HL-60/S4 treated with phorbol 12-myristate 13-acetate at 8.2 ng/mL for 4 days and 3 days (cell line): ENCODE results near the gene HOXD4.

Experiments used
- in situ Hi-C: fragments of 300-500 bp; cut with MboI; formaldehyde crosslinking; loops from 2 replicates; pipeline ENCODE4 v1.15.0; 2022; ENCODE audit warnings: low sequenced_read_pairs

HOXD4 gene

GRCh38 chr2:176155356-176156044 lies 4.2 kb downstream of the HOXD4 start:
- in situ Hi-C loops, result no loop called here

GRCh38 chr2:176156301-176156806 lies 5.0 kb downstream of the HOXD4 start:
- in situ Hi-C loops, result no loop called here

GRCh38 chr2:176156807-176157498 lies 5.6 kb downstream of the HOXD4 start, which contains the start of gene HOXD3:
TSS of gene HOXD3 (plus strand) at chr2:176157307. CDS start at chr2:176169115, 11,808 bp downstream.
- in situ Hi-C loops, result no loop called here

GRCh38 chr2:176157499-176158185 lies 6.3 kb downstream of the HOXD4 start:
- in situ Hi-C loops, result no loop called here

DNA sequence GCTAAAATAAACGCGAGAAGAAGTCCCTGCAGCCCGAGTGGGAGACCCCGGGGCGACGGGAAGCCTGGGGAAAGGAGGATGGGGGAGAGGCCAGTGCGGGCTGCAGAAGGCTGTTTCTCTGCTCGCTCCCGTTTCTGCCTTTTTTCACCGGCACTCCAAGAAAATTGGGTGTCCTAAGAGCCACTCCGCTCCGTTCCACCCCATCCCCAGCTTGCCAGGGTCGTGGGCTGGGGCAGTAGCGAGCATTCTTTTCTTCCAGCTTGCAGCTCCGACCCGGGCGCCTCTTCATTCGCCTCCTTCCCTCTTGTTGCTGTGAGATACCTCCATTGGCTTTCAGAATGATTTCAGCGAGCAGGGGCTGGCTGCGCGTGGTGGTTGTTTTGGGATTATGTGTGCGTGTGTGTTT lies 6.8 kb downstream of the HOXD4 start:
- in situ Hi-C loops, result no loop called here

GRCh38 chr2:176158855-176159662 lies 7.7 kb downstream of the HOXD4 start:
- in situ Hi-C loops, result no loop called here

DNA sequence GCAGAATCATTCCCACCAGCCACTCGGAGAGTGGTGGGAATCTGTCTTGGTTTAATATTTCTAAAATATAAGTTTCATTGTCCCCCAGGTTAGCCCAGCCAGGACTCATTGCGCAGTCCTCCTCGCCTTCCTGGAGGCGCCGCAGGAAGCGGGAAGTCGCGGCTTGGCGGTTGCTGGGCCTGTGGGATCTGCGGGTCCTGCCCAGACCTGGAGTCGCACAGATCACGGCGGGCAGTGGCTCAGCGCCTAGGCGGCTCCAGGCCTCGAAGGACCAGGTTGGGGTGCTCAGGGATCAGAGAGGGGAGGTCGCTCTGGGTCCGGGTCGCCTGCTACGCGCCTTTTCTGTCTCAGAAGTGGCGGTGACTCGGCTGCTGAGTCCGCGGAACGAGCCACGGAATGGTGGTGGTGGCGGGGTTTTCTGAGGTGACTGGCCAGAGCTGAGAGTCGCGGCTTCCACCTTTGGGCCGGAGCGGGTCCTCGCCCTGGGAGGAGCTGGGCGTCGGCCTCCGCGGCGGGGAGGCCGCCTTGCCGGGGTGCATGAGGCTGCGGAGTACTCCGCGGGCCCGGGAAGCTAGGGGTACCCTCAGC lies 8.4 kb downstream of the HOXD4 start:
- in situ Hi-C loops, result no loop called here

- in situ Hi-C loops, result no loop called here
These were observed 9.1 kb downstream of the HOXD4 start for GRCh38 chr2:176160251-176160985.

DNA sequence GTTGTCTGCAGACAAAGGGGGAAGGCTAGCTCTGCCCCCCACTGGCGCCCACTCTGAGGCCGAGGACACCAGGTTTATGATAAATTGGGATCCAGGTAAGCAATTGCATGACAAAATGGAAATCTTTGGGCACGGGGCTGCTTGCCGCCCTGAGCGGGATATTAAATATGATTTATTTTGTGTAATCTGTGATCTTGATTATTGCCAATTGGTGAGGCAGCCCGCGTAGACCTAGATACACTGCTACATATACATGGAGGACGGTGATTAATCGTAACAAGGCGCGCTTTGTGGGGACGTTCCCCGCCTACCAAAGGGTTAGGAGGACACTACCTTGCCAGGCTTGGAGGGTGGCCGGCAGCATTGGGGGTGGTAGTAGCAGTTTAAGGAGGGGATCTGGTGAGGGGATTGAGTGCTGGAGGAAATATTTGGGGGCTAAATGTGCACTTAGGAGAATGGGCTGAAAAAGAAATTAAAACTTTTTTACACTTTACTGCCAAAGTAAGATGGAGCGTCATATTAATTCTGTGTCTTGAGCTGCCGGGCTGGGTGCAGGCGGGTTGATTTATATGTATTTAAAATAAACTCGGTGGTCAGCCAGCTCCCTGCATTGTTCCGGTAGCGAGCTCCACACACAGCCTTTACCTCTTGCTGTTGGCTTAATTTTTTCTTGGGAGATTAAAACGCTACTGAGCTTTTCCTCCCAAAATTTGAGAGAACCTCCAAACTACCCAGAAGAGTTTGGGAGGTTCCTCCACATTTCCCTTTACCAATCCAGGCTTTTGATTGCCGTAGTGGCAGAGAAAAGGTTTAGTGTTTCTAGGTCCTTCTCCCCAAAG lies 9.9 kb downstream of the HOXD4 start:
- in situ Hi-C loops, result no loop called here

- in situ Hi-C loops, result no loop called here
These were observed 10.7 kb downstream of the HOXD4 start for GRCh38 chr2:176161825-176162626.

- in situ Hi-C loops, result no loop called here
These were observed 11.7 kb downstream of the HOXD4 start for GRCh38 chr2:176162911-176163671.

DNA sequence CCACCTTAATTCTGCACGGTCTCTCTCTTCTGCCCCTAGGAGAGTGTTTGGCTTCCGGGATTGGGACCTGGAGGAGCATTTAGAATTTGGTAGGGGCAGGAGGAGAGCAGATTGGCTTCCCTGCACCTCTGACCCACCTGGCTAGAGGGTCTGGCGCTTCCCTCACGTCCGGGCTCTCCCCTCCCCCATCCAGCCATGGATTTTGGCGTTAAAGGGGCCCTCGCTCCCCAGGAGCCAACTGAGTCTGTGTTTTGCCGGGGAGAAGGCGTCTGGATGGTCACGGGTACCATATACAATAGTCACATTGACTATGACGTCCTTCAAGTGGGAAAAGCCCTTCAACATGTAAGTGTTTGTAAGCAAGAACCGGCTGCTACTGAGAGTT lies 12.3 kb downstream of the HOXD4 start:
- in situ Hi-C loops, result no loop called here

- in situ Hi-C loops, result no loop called here
These were observed 12.9 kb downstream of the HOXD4 start for GRCh38 chr2:176164201-176164600.

- in situ Hi-C loops, result no loop called here
These were observed 13.4 kb downstream of the HOXD4 start for GRCh38 chr2:176164611-176165369.

DNA sequence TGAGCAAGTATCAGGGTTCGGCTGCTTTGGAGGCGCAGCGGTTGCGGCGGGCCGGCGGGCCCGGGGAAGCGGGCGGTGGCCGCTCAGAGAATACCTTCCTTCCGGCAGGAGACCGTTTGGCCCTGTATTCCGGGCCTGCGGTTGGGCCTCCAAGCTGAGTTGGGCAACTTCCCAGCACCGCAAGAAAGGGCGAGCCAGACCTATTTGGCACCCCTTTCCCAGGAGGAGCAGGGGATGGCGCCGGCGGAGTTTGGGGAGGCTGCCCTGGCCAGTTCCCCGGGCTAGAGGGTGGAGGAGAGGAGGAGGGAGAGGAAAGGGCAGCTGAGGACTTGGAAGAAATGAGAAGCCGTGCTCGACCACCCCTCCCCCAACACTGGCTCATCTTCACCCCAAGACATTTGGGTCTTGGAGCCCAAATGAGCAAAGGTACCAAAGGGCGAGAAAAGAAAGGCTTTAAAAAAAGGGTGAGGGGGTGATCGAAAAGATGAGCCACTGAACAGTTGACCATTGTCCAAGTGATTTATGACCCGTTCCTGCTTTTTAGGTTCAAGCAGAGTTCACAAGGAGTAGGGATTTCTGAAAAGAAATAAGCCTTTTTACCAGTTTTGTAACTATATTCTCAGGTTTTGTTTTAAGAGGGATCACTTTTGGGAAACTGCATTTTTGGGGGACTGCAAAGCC lies 14.2 kb downstream of the HOXD4 start:
- in situ Hi-C loops, result no loop called here

DNA sequence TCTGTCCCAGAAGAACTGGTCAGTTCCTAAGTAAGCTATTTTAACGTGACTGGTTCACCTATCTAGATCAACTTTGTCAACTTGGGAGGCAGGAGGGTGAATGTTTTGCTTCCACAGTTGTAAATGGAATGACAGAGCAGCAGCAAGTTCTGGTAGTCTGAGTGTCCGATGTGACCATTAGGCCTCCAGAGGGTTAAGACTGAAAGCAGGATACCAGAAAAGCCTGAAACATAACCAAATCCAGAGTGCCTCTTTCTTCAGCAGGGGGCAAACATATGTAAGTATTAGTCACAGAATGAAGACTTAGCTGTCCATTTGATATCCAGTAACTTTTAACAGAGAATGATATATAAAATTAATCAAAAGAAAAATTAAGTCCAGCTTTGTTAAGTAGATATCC lies 14.9 kb downstream of the HOXD4 start:
- in situ Hi-C loops, result no loop called here
